Measurements from ENCODE around the gene NRGN. TPM values are rescaled to one million over a fixed set of nuclear protein-coding genes. Genes with fewer than 3 reads are reported as not detected.
A peak's percentile ranks its signal among the peaks of the same experiment; 100 is the strongest.

The NRGN gene
- total RNA-seq, 4 donors from 2014 or later, result 1.4 to 3.1 (median 2.4) TPM; not detected in 1

DNA sequence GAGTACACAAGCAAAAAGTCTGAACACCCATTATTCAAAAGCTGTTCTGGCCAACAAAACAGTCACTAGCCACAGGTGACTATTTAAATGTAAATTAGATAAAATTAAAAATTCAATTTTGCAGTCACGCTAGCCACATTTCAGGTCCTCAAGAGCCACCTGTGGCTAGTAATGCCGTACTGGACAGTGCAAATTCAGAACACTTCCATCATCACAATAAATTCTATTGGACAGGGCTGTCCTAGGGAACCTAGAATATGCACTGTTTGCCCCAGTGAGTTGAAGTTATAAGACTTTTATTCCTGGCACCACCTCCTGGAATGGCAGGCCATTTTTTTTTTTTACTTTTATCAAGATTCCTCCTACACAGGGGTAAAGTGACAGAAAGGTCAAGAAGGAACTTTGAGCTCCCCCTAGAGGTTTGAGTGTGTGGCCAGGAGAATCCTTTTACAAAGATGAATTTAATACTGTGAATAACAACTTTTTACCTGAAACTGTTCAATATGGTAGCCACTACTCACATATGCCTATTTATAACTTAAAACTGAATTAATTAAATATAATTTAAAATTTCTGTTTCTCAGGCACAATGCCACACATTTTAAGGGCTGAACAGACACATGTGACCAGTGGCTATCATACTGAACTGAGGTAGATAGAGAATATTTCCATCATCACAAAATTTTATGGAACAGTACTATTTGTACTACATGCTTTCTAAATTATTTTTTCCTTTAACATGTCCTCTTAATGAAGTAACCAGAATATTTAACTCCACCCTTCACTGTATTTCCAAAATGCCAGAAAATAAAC is 53.9 kb downstream of the NRGN start:
- Histone ChIP-seq H3K4me3 (no peak overlapping the region), H3K27ac (no peak overlapping the region), H3K36me3 (no peaks in the 10 kb centered on the region), H3K9me3 (no peaks in the 10 kb centered on the region), H3K4me1 (peaks cover 0 to 41% (median 11%) of the 10 kb centered on the region in 4 donors), H3K27me3 (no peaks in the 10 kb centered on the region)
- TF ChIP-seq EP300 (IDR thresholded peaks at IDR 0.05), result no peak
- no peak for TF ChIP-seq POLR2A (IDR thresholded peaks at IDR 0.05)
- TF ChIP-seq, protein P1, sequence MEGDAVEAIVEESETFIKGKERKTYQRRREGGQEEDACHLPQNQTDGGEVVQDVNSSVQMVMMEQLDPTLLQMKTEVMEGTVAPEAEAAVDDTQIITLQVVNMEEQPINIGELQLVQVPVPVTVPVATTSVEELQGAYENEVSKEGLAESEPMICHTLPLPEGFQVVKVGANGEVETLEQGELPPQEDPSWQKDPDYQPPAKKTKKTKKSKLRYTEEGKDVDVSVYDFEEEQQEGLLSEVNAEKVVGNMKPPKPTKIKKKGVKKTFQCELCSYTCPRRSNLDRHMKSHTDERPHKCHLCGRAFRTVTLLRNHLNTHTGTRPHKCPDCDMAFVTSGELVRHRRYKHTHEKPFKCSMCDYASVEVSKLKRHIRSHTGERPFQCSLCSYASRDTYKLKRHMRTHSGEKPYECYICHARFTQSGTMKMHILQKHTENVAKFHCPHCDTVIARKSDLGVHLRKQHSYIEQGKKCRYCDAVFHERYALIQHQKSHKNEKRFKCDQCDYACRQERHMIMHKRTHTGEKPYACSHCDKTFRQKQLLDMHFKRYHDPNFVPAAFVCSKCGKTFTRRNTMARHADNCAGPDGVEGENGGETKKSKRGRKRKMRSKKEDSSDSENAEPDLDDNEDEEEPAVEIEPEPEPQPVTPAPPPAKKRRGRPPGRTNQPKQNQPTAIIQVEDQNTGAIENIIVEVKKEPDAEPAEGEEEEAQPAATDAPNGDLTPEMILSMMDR (IDR thresholded peaks at IDR 0.05), result peak in 4 of 5 experiments; percentile 14 to 51 (median 40)
- whole genome bisulfite sequencing, 2 donors, result 94 to 95% methylated on average over 2 of the region's 2 CpGs
- DNase-seq (ENCODE audit: low spot score in 2 of 2), result no peak

DNA sequence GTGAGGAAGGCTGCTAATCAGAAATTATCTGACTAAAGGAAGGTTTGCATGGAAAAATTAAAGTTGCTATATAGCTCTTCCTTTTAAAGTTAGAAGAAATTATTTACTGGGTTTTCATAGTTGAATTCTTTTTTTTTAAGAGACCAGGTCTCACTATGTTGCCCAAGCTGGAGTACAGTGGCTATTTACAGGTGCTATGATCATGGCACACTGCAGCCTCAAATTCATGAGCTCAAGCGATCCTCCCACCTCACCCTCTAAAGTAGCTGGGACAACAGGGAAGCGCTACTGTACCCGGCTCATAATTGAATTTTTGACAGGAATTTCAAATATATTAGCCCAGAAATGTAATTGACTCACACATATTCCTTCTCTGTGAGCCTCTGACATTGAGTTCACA is 56.6 kb downstream of the NRGN start:
- peaks cover 0 to 49% (median 20%) of the 10 kb centered on the region in 4 donors for H3K4me1 ChIP-seq
- no peak overlapping the region for H3K4me3 ChIP-seq
- no peak for TF ChIP-seq POLR2A (IDR thresholded peaks at IDR 0.05)
- no peak for TF ChIP-seq EP300 (IDR thresholded peaks at IDR 0.05)
- TF ChIP-seq, protein P1 (IDR thresholded peaks at IDR 0.05), result no peak
- no peaks in the 10 kb centered on the region for H3K36me3 ChIP-seq
- no peaks in the 10 kb centered on the region for H3K9me3 ChIP-seq
- H3K27me3 ChIP-seq, result no peaks in the 10 kb centered on the region
- WGBS, 2 donors, result 88 to 89% methylated on average over 3 of the region's 3 CpGs
- H3K27ac ChIP-seq, result no peak overlapping the region
- DNase-seq (ENCODE audit: low spot score in 2 of 2), result no peak

Other genes with a start within 250 kb of the NRGN start
- gene OR8B12, start 196.3 kb upstream of the NRGN start, total RNA-seq, result not detected
- not detected for gene OR8A1, start 169.9 kb upstream of the NRGN start, total RNA-seq
- gene PANX3, start 128.5 kb upstream of the NRGN start, total RNA-seq, result not detected
- 10 to 100 TPM; 32.7 to 45.4 (median 36.4) TPM for gene TBRG1, start 117.1 kb upstream of the NRGN start, total RNA-seq
- 10 to 100 TPM in 1 of 4 donors, 1 to 10 TPM in 3; 6.5 to 20.0 (median 8.2) TPM for gene SIAE, start 66.2 kb upstream of the NRGN start, total RNA-seq
- 1 to 10 TPM; 1.2 to 7.1 (median 3.3) TPM for gene SPA17, start 66.0 kb upstream of the NRGN start, total RNA-seq
- 1 to 10 TPM in 2 of 4 donors, not detected in 2; 1.5 to 2.4 TPM for gene VSIG2, start 12.3 kb downstream of the NRGN start, total RNA-seq
- 10 to 100 TPM; 18.6 to 45.9 (median 33.0) TPM for gene ESAM, start 22.3 kb downstream of the NRGN start, total RNA-seq
- 10 to 100 TPM; 19.8 to 32.8 (median 23.5) TPM for gene MSANTD2, start 60.5 kb downstream of the NRGN start, total RNA-seq
- 10 to 100 TPM; 22.2 to 34.3 (median 24.8) TPM for gene ROBO3, start 125.5 kb downstream of the NRGN start, total RNA-seq
- 10 to 100 TPM; 12.1 to 38.8 (median 28.0) TPM for gene ROBO4, start 157.9 kb downstream of the NRGN start, total RNA-seq
- not detected for gene HEPN1, start 179.3 kb downstream of the NRGN start, total RNA-seq
- 10 to 100 TPM in 3 of 4 donors, 1 to 10 TPM in 1; 8.7 to 18.4 (median 15.3) TPM for gene HEPACAM, start 196.1 kb downstream of the NRGN start, total RNA-seq
- 1 to 10 TPM in 3 of 4 donors, under 1 TPM in 1; 0.98 to 4.2 (median 2.6) TPM for gene CCDC15, start 214.3 kb downstream of the NRGN start, total RNA-seq

Data from tibial nerve (tissue), 4 donors.